K562 (cell line): ENCODE measurements around the gene KLHL24. TPM values are rescaled to one million over a fixed set of nuclear protein-coding genes. Genes with fewer than 3 reads are reported as not detected.

Source experiments
- CBFA2T2 ChIP-seq: fragments of 450-650 bp; conservative IDR thresholded peaks from 2 replicates; pipeline ENCODE4 v1.6.1; 2017; ENCODE audit warnings: mild to moderate bottlenecking
- DMBX1 ChIP-seq: fragments of 250-450 bp; sonication (Bioruptor Pico); IDR thresholded peaks from 2 replicates; pipeline ENCODE4 v1.8.0; 2022; ENCODE audit warnings: inconsistent platforms, mild to moderate bottlenecking, moderate library complexity, borderline replicate concordance
- ETV6 ChIP-seq, 3 experiments: fragments of 150-350 bp in 1 of 3; sonication (generic) in 1 of 3; formaldehyde crosslinking in 1 of 3; IDR thresholded peaks; 2 replicates each; pipeline versions ENCODE4 v1.6.1 to v1.8.0; 2014 to 2022; ENCODE audit warnings: borderline replicate concordance in 2 of 3, low read depth in 2 of 3, antibody characterized with exemption in 1 of 3, low read length in 1 of 3, mild to moderate bottlenecking in 1 of 3, missing genetic modification reagents in 1 of 3
- IFI16 ChIP-seq: fragments of 250-450 bp; sonication (Bioruptor Pico); IDR thresholded peaks from 2 replicates; pipeline ENCODE4 v2.1.2; 2022; ENCODE audit warnings: mild to moderate bottlenecking, inconsistent platforms
- LARP7 ChIP-seq: fragments of 450-650 bp; IDR thresholded peaks from 2 replicates; pipeline ENCODE4 v1.6.1; 2016
- MYBL2 ChIP-seq, 2 experiments: fragments of 450-650 bp in 1 of 2; sonication (generic) in 1 of 2; formaldehyde crosslinking in 1 of 2; IDR thresholded peaks; 2 replicates each; pipeline versions ENCODE4 v1.6.1 to v1.8.1; 2017 to 2022; ENCODE audit warnings: borderline replicate concordance in 1 of 2, inconsistent platforms in 1 of 2, low read depth in 1 of 2, mild to moderate bottlenecking in 1 of 2, missing genetic modification reagents in 1 of 2, moderate library complexity in 1 of 2
- PRMT5 ChIP-seq: sonication (generic); formaldehyde crosslinking; IDR thresholded peaks from 2 replicates; pipeline ENCODE4 v1.5.0; 2020; ENCODE audit warnings: missing genetic modification reagents
- RFX1 ChIP-seq: fragments of 450-650 bp; IDR thresholded peaks from 2 replicates; pipeline ENCODE4 v1.6.1; 2016; ENCODE audit warnings: mild to moderate bottlenecking, moderate library complexity
- SAFB ChIP-seq: fragments of 200-400 bp; formaldehyde crosslinking; IDR thresholded peaks from 2 replicates; pipeline ENCODE4 v1.6.1; 2017; ENCODE audit warnings: low read depth, low read length, borderline replicate concordance
- TEAD4 ChIP-seq, 2 experiments: sonication (generic) in 1 of 2; formaldehyde crosslinking in 1 of 2; IDR thresholded peaks; 2 replicates each; pipeline versions ENCODE4 v1.6.1 to v1.8.0; 2012 to 2022; ENCODE audit warnings: borderline replicate concordance in 1 of 2, inconsistent platforms in 1 of 2, low read length in 1 of 2, mild to moderate bottlenecking in 1 of 2, missing genetic modification reagents in 1 of 2
- WHSC1 ChIP-seq: IDR thresholded peaks from one replicate; pipeline ENCODE4 v1.6.1; 2012; ENCODE audit warnings: low read length, control low read depth, inconsistent platforms
- ZNF668 ChIP-seq: fragments of 250-450 bp; sonication (Bioruptor Pico); IDR thresholded peaks from 2 replicates; pipeline ENCODE4 v1.8.0; 2022; ENCODE audit warnings: mild to moderate bottlenecking, inconsistent platforms
- ZNF707 ChIP-seq: fragments of 250-450 bp; sonication (Bioruptor Pico); conservative IDR thresholded peaks from 2 replicates; pipeline ENCODE4 v1.8.0; 2022; ENCODE audit warnings: inconsistent platforms, mild to moderate bottlenecking, moderate library complexity
- polyA plus RNA-seq, 8 experiments: library from polyadenylated mRNA; depleted of rRNA in 4 of 8; stranded (reverse) in 5 of 8; unstranded in 3 of 8; fragments of >200 nt; fragmentation: Nextera tagmentation in 2 of 8; fragmentation: Illumina TruSeq in 1 of 8; extraction: Ambion mirVana in 2 of 8; extraction: Trizol in 1 of 8; gene quantifications; 2 replicates each; pipeline versions ENCODE4 v1.2.1 to v1.2.3, GENCODE V29; 2011 to 2014; ENCODE audit warnings: inconsistent platforms in 1 of 8, missing spikeins in 1 of 8
- total RNA-seq, 7 experiments: library from RNA; depleted of rRNA in 6 of 7; stranded (reverse); fragments of >200 nt in 6 of 7; fragmentation: Illumina TruSeq in 2 of 7; extraction: Trizol in 2 of 7; gene quantifications; 2 replicates each; pipeline versions ENCODE4 v1.2.1 to v1.2.3, GENCODE V29; 2011 to 2021; ENCODE audit warnings: low replicate concordance in 1 of 7
- TF ChIP-seq, protein P1 (sequence below): fragments of 250-450 bp; sonication (Bioruptor Pico); IDR thresholded peaks from 2 replicates; pipeline ENCODE4 v1.4.0; 2020; ENCODE audit warnings: mild to moderate bottlenecking, moderate library complexity
- TF ChIP-seq, protein P2 (sequence below): fragments of 250-450 bp; sonication (Bioruptor Pico); IDR thresholded peaks from 2 replicates; pipeline ENCODE4 v1.5.0; 2021; ENCODE audit warnings: mild to moderate bottlenecking, borderline replicate concordance
- TF ChIP-seq, protein P3 (sequence below): fragments of 250-450 bp; sonication (Bioruptor Pico); IDR thresholded peaks from 2 replicates; pipeline ENCODE4 v1.8.0; 2021; ENCODE audit warnings: borderline replicate concordance, mild to moderate bottlenecking, moderate library complexity; ENCODE audit not compliant: poor library complexity, severe bottlenecking
- TF ChIP-seq, protein P4 (sequence below): sonication (generic); formaldehyde crosslinking; IDR thresholded peaks from 2 replicates; pipeline ENCODE4 v1.8.1; 2023; ENCODE audit warnings: mild to moderate bottlenecking, missing genetic modification reagents

KLHL24 gene
- total and polyA plus RNA-seq, 9 of the 15 experiments (the other 6 are each of a cell fraction or from before 2014, with no cell fraction given): 3.3 to 21.2 (median 14.2) TPM

DNA sequence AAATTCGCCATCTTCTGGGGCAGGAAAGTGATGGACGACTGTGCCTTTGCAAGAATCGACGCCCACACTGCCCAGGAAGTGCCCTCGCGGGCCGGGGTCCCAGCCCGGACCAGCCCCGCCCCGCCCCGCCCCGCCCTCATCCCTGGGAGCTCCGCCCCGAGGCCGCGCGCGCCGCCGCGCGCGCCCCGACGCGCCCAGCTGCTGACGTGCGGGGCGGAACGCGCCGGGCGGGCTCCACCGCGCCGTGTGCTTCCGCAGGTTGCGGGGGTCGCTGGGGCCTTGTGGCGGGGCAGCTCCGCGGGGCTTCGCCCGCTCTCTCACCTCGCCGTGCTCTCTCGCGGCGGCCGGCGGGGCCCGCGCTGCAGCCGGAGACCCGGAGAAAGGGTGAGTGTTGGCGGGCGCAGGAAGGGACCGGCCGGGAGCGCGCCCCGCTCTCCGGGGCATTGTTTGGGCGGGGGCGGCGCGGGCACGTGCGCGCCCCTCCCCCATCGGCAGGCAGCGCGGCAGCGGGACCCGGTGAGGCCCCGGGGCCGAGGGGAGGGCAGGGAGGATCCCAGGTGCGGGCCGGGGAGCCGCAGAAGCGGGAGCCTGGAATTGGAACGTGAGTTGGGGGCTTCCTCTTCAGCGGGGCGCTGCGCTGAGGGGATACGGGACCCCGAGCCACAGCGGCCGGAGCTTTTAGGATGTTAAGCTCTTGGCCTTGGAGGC lies 62.3 kb downstream of the KLHL24 start, which contains the start of gene YEATS2 (continued):
- 0 out of 2 replicates have a peak, but pooled peaks have one; percentile 14 for TF ChIP-seq ZNF668 (CRISPR knock-in tag)
- no peak for TF ChIP-seq SAFB
- no peak for TF ChIP-seq ETV6 (IDR thresholded peaks at IDR 0.05; ENCODE audit: borderline replicate concordance in 1 of 2, low read depth in 2 of 2, low read length in 1 of 2)
- peak; percentile 34; the same call in 1 of the 2 replicates for TF ChIP-seq ETV6 (CRISPR knock-in tag; IDR thresholded peaks at IDR 0.05; ENCODE audit: borderline replicate concordance)
- TF ChIP-seq PRMT5 (CRISPR knock-in tag): no peak
- TF ChIP-seq, protein P1, sequence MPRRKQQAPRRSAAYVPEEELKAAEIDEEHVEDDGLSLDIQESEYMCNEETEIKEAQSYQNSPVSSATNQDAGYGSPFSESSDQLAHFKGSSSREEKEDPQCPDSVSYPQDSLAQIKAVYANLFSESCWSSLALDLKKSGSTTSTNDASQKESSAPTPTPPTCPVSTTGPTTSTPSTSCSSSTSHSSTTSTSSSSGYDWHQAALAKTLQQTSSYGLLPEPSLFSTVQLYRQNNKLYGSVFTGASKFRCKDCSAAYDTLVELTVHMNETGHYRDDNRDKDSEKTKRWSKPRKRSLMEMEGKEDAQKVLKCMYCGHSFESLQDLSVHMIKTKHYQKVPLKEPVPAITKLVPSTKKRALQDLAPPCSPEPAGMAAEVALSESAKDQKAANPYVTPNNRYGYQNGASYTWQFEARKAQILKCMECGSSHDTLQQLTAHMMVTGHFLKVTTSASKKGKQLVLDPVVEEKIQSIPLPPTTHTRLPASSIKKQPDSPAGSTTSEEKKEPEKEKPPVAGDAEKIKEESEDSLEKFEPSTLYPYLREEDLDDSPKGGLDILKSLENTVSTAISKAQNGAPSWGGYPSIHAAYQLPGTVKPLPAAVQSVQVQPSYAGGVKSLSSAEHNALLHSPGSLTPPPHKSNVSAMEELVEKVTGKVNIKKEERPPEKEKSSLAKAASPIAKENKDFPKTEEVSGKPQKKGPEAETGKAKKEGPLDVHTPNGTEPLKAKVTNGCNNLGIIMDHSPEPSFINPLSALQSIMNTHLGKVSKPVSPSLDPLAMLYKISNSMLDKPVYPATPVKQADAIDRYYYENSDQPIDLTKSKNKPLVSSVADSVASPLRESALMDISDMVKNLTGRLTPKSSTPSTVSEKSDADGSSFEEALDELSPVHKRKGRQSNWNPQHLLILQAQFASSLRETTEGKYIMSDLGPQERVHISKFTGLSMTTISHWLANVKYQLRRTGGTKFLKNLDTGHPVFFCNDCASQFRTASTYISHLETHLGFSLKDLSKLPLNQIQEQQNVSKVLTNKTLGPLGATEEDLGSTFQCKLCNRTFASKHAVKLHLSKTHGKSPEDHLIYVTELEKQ (CRISPR knock-in tag): no peak
- TF ChIP-seq RFX1: no peak
- peak; percentile 81; the same call in 1 of the 2 replicates for TF ChIP-seq DMBX1
- no peak for TF ChIP-seq TEAD4 (IDR thresholded peaks at IDR 0.05; ENCODE audit: low read length)
- no peak for TF ChIP-seq TEAD4 (CRISPR knock-in tag; IDR thresholded peaks at IDR 0.05; ENCODE audit: borderline replicate concordance)
- TF ChIP-seq, protein P2, sequence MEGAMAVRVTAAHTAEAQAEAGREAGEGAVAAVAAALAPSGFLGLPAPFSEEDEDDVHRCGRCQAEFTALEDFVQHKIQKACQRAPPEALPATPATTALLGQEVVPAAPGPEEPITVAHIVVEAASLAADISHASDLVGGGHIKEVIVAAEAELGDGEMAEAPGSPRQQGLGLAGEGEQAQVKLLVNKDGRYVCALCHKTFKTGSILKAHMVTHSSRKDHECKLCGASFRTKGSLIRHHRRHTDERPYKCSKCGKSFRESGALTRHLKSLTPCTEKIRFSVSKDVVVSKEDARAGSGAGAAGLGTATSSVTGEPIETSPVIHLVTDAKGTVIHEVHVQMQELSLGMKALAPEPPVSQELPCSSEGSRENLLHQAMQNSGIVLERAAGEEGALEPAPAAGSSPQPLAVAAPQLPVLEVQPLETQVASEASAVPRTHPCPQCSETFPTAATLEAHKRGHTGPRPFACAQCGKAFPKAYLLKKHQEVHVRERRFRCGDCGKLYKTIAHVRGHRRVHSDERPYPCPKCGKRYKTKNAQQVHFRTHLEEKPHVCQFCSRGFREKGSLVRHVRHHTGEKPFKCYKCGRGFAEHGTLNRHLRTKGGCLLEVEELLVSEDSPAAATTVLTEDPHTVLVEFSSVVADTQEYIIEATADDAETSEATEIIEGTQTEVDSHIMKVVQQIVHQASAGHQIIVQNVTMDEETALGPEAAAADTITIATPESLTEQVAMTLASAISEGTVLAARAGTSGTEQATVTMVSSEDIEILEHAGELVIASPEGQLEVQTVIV (CRISPR knock-in tag): no peak
- TF ChIP-seq, protein P3, sequence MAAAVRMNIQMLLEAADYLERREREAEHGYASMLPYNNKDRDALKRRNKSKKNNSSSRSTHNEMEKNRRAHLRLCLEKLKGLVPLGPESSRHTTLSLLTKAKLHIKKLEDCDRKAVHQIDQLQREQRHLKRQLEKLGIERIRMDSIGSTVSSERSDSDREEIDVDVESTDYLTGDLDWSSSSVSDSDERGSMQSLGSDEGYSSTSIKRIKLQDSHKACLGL (CRISPR knock-in tag): no peak
- no peak for TF ChIP-seq CBFA2T2
- no peak for TF ChIP-seq ZNF707 (CRISPR knock-in tag)
- TF ChIP-seq, protein P4, sequence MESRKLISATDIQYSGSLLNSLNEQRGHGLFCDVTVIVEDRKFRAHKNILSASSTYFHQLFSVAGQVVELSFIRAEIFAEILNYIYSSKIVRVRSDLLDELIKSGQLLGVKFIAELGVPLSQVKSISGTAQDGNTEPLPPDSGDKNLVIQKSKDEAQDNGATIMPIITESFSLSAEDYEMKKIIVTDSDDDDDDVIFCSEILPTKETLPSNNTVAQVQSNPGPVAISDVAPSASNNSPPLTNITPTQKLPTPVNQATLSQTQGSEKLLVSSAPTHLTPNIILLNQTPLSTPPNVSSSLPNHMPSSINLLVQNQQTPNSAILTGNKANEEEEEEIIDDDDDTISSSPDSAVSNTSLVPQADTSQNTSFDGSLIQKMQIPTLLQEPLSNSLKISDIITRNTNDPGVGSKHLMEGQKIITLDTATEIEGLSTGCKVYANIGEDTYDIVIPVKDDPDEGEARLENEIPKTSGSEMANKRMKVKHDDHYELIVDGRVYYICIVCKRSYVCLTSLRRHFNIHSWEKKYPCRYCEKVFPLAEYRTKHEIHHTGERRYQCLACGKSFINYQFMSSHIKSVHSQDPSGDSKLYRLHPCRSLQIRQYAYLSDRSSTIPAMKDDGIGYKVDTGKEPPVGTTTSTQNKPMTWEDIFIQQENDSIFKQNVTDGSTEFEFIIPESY: peak; percentile 36; the same call in 1 of the 2 replicates
- no peak for TF ChIP-seq LARP7
- no peak for TF ChIP-seq WHSC1
- no peak for TF ChIP-seq MYBL2 (IDR thresholded peaks at IDR 0.05; ENCODE audit: low read depth)
- no peak for TF ChIP-seq MYBL2 (CRISPR knock-in tag; IDR thresholded peaks at IDR 0.05; ENCODE audit: borderline replicate concordance)
- TF ChIP-seq IFI16 (CRISPR knock-in tag): no peak
